ENCODE data around the gene SOX1.

The SOX1 gene

DNA sequence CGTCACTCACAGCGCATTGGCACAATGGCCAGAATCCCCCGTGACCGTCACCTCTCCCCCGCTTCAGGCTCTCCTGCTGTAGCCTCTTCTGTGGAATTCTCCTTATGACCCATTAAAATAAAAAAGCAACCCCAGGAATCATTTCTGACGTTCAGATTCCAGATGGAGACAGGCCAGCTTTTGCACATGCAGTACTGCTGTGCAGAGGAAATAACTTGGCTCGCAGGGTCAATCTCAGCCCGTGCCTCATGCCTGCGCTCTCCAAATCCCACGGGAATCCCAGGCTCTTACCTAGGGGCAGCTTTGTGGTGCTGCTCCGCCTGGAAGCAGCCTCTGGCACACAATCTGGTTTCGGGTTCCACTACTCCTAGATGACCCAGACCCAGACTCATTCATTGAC is 32.7 kb upstream of the SOX1 start:
- TF ChIP-seq, protein P1, sequence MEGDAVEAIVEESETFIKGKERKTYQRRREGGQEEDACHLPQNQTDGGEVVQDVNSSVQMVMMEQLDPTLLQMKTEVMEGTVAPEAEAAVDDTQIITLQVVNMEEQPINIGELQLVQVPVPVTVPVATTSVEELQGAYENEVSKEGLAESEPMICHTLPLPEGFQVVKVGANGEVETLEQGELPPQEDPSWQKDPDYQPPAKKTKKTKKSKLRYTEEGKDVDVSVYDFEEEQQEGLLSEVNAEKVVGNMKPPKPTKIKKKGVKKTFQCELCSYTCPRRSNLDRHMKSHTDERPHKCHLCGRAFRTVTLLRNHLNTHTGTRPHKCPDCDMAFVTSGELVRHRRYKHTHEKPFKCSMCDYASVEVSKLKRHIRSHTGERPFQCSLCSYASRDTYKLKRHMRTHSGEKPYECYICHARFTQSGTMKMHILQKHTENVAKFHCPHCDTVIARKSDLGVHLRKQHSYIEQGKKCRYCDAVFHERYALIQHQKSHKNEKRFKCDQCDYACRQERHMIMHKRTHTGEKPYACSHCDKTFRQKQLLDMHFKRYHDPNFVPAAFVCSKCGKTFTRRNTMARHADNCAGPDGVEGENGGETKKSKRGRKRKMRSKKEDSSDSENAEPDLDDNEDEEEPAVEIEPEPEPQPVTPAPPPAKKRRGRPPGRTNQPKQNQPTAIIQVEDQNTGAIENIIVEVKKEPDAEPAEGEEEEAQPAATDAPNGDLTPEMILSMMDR (IDR thresholded peaks at IDR 0.05; ENCODE audit: low read depth, low read length, missing control alignments): no peak
- no peak for DNase-seq (ENCODE audit: low read depth)
- in situ Hi-C loops (cut with HindIII; ENCODE audit: low sequenced_read_pairs): no loop called here
- H3K4me3 ChIP-seq (ENCODE audit: low read depth, low read length): no peak overlapping the region

DNA sequence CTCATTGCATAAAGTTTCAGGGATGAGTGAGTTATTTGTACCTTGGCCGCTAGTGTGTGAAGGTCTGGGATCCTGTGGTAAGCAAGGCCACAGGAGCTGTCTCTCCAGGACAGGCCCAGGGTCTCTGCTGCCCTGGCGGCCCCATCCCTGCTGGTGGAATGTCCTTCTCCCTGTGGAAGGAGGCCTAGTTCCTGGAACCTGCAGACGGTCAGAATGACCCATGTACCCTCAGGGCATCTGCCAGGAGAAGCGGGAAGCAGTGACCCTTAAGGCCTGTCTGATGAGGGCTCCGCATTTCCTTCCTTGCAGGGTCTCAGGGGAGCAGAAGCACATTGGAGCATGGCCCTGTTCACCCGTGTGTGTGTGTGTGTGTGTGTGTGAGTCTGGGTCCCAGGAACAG is 32.1 kb upstream of the SOX1 start:
- no peak overlapping the region for H3K4me3 ChIP-seq (ENCODE audit: low read depth, low read length)
- TF ChIP-seq, protein P1 (IDR thresholded peaks at IDR 0.05; ENCODE audit: low read depth, low read length, missing control alignments): no peak
- in situ Hi-C loops (cut with HindIII; ENCODE audit: low sequenced_read_pairs): no loop called here
- DNase-seq (ENCODE audit: low read depth): no peak

DNA sequence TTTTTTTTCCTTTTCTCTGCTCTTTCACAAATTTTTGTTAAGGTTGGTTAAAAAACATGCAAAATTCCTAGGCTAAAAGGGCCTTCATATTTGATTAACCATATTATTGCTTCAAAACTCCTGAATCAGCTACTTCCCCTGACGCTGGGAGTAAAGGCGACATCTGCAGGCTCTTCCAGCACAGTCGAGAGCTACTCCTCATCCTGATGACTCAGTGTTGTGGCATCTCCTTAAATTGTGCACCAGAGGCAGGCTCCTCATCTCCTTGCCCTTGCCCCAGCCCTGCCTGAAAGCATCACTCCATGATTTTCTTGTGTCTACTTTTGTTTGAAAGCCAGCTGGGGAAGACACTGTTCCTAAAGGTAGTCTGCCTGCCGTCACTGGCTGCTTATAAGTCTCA is 24.5 kb upstream of the SOX1 start:
- in situ Hi-C loops (cut with HindIII; ENCODE audit: low sequenced_read_pairs): no loop called here
- no peak overlapping the region for H3K4me3 ChIP-seq (ENCODE audit: low read depth, low read length)
- TF ChIP-seq, protein P1 (IDR thresholded peaks at IDR 0.05; ENCODE audit: low read depth, low read length, missing control alignments): no peak
- DNase-seq (ENCODE audit: low read depth): no peak

DNA sequence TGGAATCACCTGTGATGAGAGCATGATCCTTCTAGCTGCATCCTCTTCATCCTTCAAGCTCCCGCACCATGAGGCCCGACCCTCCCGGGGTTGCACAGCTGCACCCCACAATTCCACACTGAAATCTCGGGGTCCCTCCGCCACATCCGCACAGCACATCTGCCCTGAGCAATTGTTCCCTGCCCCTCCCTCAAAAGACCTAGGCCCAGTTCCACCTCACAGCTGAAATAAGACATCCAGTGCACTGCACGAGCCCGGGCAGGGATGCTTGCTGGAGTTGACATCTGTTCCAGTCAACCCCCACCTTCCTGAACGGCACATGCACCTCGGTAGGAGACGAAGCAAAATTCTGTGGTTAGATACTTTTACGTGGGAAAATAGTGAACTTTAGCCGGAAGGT is 14.7 kb upstream of the SOX1 start:
- in situ Hi-C loops (cut with HindIII; ENCODE audit: low sequenced_read_pairs): loop anchor here (5.0 kb wide), 1 partner anchor 65 kb away; no protein-coding TSS in a partner anchor
- H3K4me3 ChIP-seq (ENCODE audit: low read depth, low read length): no peak overlapping the region
- no peak for DNase-seq (ENCODE audit: low read depth)
- TF ChIP-seq, protein P1 (IDR thresholded peaks at IDR 0.05; ENCODE audit: low read depth, low read length, missing control alignments): no peak

DNA sequence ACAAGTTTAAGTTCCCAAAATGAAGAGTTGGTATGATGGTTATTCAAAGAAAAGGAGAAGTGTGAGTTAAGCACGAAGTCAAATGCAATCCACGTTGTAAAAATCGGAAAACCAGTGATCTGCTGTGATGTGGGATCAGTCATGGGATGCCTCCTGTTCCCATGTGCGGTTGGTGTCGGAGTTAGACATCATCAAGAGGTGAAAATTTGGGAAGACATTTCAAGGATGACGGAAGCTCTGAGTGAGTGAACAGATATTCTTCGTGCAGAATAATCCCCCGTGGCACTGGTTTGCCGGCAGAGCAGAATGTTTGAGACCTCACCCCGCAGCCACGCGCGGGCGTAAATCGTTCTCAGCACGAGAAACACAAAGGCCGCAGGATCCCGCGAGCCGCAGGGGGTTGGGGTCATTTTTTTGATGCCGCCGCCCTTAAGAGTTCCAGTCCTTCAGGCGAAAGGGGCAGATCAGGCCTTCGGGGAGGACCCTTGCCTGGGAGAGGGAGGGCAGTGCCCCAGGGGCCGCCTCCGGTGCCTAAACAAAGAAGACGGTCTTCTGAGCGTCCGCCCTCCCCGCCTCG is 13.7 kb upstream of the SOX1 start:
- DNase-seq (ENCODE audit: low read depth): no peak
- in situ Hi-C loops (cut with HindIII; ENCODE audit: low sequenced_read_pairs): loop anchor here (5.0 kb wide), 1 partner anchor 64 kb away; no protein-coding TSS in a partner anchor
- TF ChIP-seq, protein P1 (IDR thresholded peaks at IDR 0.05; ENCODE audit: low read depth, low read length, missing control alignments): no peak
- no peak overlapping the region for H3K4me3 ChIP-seq (ENCODE audit: low read depth, low read length)

DNA sequence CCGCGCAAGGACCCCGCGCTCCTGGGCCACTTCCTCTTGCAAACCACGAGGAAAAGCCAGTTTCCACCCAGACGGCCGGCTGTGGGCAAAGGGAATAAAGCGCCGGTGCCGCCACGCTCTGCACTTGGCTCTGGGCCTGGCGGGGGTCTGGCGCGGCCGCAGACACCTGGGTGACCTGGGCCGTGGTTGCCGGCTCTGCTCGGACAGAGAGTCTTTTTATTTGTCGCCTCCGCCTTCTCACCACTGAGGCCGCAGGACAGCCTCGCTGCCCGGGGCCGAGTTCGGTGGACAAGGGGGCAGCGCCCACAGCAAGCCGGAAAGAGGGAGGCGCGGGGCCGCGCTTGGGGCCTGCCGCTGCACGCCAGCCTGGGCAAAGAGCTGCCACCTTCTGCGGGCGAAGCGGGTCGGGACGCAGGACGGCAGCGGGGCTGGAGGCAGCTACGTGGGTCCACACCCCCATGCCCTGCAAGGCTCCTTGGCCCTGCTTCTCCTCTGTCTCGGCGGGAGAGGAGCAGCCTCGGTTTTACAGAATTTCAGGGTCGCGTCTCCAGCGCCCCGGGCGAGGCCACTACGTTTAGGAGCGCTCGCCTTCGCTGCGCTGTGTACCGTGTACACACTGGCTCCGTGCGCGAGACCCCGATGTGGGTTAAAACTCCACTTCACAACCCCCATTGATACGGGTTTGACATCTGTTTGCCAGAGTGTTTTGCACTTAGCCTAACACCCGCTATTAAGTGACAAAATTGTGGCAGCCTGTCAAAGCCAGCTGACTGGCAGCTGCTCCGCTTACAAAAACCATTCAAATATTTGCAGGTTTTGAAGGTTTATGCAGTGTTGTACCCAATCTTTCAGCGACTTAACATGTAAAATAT is 13.0 kb upstream of the SOX1 start:
- H3K4me3 ChIP-seq (ENCODE audit: low read depth, low read length): no peak overlapping the region
- in situ Hi-C loops (cut with HindIII; ENCODE audit: low sequenced_read_pairs): loop anchor here (5.0 kb wide), 1 partner anchor 63 kb away; no protein-coding TSS in a partner anchor
- DNase-seq (ENCODE audit: low read depth): no peak
- TF ChIP-seq, protein P1 (IDR thresholded peaks at IDR 0.05; ENCODE audit: low read depth, low read length, missing control alignments): no peak
